ENCODE data around the gene TEX36. TPM values are rescaled to one million over a fixed set of nuclear protein-coding genes. Genes with fewer than 3 reads are reported as not detected.

Gene TEX36
- total RNA-seq, 2 donors from 2014 or later, result not detected

GRCh38 chr10:125694883-125695282, 11.9 kb upstream of the TEX36 start:
- Histone ChIP-seq H3K4me3 (no peak overlapping the region), H3K4me1 (ENCODE audit: control insufficient read depth in 1 of 2, low read depth in 2 of 2) (no peaks in the 10 kb centered on the region), H3K9me3 (no peaks in the 10 kb centered on the region), H3K27ac (no peak overlapping the region), H3K36me3 (no peaks in the 10 kb centered on the region), H3K27me3 (replicated peaks; ENCODE audit: insufficient read depth) (no peaks in the 10 kb centered on the region)
- TF ChIP-seq CTCF (IDR thresholded peaks at IDR 0.05), result no peak
- ATAC-seq (ENCODE audit: insufficient number of reproducible peaks, low FRiP score, low read depth), result no peak
- DNase-seq (ENCODE audit: low spot score), result no peak

DNA sequence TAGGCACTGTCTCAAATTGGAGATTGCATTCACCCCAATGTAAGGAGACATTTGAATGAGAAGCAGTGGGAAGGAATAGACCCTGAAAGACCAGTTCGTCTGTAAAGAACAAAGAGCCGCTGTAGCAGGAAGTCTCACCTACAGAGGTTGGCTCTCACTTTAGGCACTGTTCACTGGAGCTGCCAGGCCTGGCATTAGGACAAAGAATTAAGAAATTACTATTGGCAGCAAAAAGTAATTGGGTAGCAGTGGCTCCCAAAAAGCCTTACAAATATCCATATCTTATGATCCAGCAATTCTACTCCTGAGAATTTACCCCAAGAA, 10.5 kb upstream of the TEX36 start:
- no peak for DNase-seq (ENCODE audit: low spot score)
- TF ChIP-seq CTCF (IDR thresholded peaks at IDR 0.05), result no peak
- H3K4me3 ChIP-seq, result no peak overlapping the region
- no peaks in the 10 kb centered on the region for H3K9me3 ChIP-seq
- no peaks in the 10 kb centered on the region for H3K4me1 ChIP-seq (ENCODE audit: control insufficient read depth in 1 of 2, low read depth in 2 of 2)
- ATAC-seq (ENCODE audit: insufficient number of reproducible peaks, low FRiP score, low read depth), result no peak
- H3K27me3 ChIP-seq (replicated peaks; ENCODE audit: insufficient read depth), result no peaks in the 10 kb centered on the region
- no peak overlapping the region for H3K27ac ChIP-seq
- H3K36me3 ChIP-seq, result no peaks in the 10 kb centered on the region

- Histone ChIP-seq H3K27ac (no peak overlapping the region), H3K4me1 (ENCODE audit: control insufficient read depth in 1 of 2, low read depth in 2 of 2) (no peaks in the 10 kb centered on the region), H3K36me3 (no peaks in the 10 kb centered on the region), H3K4me3 (no peak overlapping the region), H3K27me3 (replicated peaks; ENCODE audit: insufficient read depth) (no peaks in the 10 kb centered on the region), H3K9me3 (no peaks in the 10 kb centered on the region)
- no peak for ATAC-seq (ENCODE audit: insufficient number of reproducible peaks, low FRiP score, low read depth)
- no peak for TF ChIP-seq CTCF (IDR thresholded peaks at IDR 0.05)
- DNase-seq (ENCODE audit: low spot score), result no peak
These were observed 9.9 kb upstream of the TEX36 start for GRCh38 chr10:125692601-125693523.

DNA sequence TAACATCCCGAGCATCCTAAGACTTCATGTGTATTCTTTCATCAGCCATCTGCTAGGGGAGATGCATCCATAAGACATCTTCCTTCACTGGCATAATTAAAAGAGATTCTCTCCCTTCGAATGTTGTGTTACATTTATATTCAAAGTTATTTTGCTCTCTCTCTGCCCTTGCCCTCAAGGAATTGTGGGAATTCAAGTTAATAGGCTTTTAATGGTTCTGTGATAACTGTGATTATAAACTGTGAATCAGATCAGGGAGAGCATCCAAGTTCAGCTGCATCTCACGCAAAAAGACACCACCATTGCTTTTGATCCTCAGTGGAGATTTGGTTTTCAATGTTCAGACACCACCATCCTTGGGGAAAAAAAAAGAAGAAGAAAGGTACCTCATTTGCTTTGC, 9.2 kb upstream of the TEX36 start:
- ATAC-seq (ENCODE audit: insufficient number of reproducible peaks, low FRiP score, low read depth), result no peak
- no peaks in the 10 kb centered on the region for H3K4me1 ChIP-seq (ENCODE audit: control insufficient read depth in 1 of 2, low read depth in 2 of 2)
- DNase-seq (ENCODE audit: low spot score), result no peak
- no peaks in the 10 kb centered on the region for H3K9me3 ChIP-seq
- H3K4me3 ChIP-seq, result no peak overlapping the region
- no peaks in the 10 kb centered on the region for H3K27me3 ChIP-seq (replicated peaks; ENCODE audit: insufficient read depth)
- no peak for TF ChIP-seq CTCF (IDR thresholded peaks at IDR 0.05)
- no peak overlapping the region for H3K27ac ChIP-seq
- no peaks in the 10 kb centered on the region for H3K36me3 ChIP-seq

GRCh38 chr10:125691160-125691981, 8.4 kb upstream of the TEX36 start:
- H3K9me3 ChIP-seq, result no peaks in the 10 kb centered on the region
- H3K4me1 ChIP-seq (ENCODE audit: control insufficient read depth in 1 of 2, low read depth in 2 of 2), result no peaks in the 10 kb centered on the region
- no peak for DNase-seq (ENCODE audit: low spot score)
- ATAC-seq (ENCODE audit: insufficient number of reproducible peaks, low FRiP score, low read depth), result no peak
- H3K27ac ChIP-seq, result no peak overlapping the region
- no peaks in the 10 kb centered on the region for H3K27me3 ChIP-seq (replicated peaks; ENCODE audit: insufficient read depth)
- H3K36me3 ChIP-seq, result no peaks in the 10 kb centered on the region
- TF ChIP-seq CTCF (IDR thresholded peaks at IDR 0.05), result no peak
- no peak overlapping the region for H3K4me3 ChIP-seq

Data from thoracic aorta (tissue), 2 donors.